Activated naive CD4-positive, alpha-beta T cell (primary cell): ENCODE results near the gene SET.
A peak's percentile ranks its signal among the peaks of the same experiment; 100 is the strongest.
"Not testable (repeated sequence)": the region's sequence is repeated elsewhere in the genome, so short reads cannot be mapped to it uniquely, and the experiment has no call there.

ENCODE experiments used
- DNase-seq, 4 experiments: peaks; one replicate each; lab custom pipeline; 2025; lab: John Stamatoyannopoulos, UW

SET gene

GRCh38 chr9:128687453-128687852 is 1.6 kb upstream of the SET start:
- DNase-seq: no peak

- DNase-seq: peak in 2 of 4 experiments; percentile 62 to 71
These were observed 312 bp downstream of the SET start for GRCh38 chr9:128689293-128689774.

- peak in 1 of 4 experiments; percentile 54 for DNase-seq
These were observed 1.0 kb downstream of the SET start for GRCh38 chr9:128689820-128690683.

- DNase-seq: no peak
These were observed 1.6 kb downstream of the SET start for GRCh38 chr9:128690684-128691034.

GRCh38 chr9:128693738-128694137 is 4.7 kb downstream of the SET start:
- DNase-seq: not testable (repeated sequence)

GRCh38 chr9:128694344-128694743 is 5.3 kb downstream of the SET start:
- no peak for DNase-seq

- no peak for DNase-seq
These were observed 8.1 kb downstream of the SET start for GRCh38 chr9:128696923-128697707.

GRCh38 chr9:128699096-128699795 is 10.2 kb downstream of the SET start:
- not testable (repeated sequence) for DNase-seq

GRCh38 chr9:128701227-128701854 is 12.3 kb downstream of the SET start:
- DNase-seq: no peak

GRCh38 chr9:128702445-128702948 is 13.5 kb downstream of the SET start, which contains the start of gene PKN3:
TSS of gene PKN3 (plus strand) at chr9:128702503. CDS start at chr9:128702916, 413 bp downstream.
- peak; percentile 68 to 81 (median 78) for DNase-seq

GRCh38 chr9:128702949-128703615 is 14.1 kb downstream of the SET start:
- DNase-seq: no peak

GRCh38 chr9:128703616-128704355 is 14.8 kb downstream of the SET start:
- no peak for DNase-seq

- no peak for DNase-seq
These were observed 15.3 kb downstream of the SET start for GRCh38 chr9:128704356-128704670.

GRCh38 chr9:128705051-128705965 is 16.3 kb downstream of the SET start:
- no peak for DNase-seq

- DNase-seq: no peak
These were observed 17.0 kb downstream of the SET start for GRCh38 chr9:128706045-128706444.

- DNase-seq: no peak
These were observed 17.8 kb downstream of the SET start for GRCh38 chr9:128706671-128707381.

- DNase-seq: no peak
These were observed 18.4 kb downstream of the SET start for GRCh38 chr9:128707446-128707845.
